ENCODE results near the gene ATXN2L. TPM values are rescaled to one million over a fixed set of nuclear protein-coding genes. Genes with fewer than 3 reads are reported as not detected.

ATXN2L gene
- polyA plus RNA-seq, 1 of the 3 experiments (the other 2 are of a cell fraction), result 39.2 TPM

Small RNA genes within 50 kb of the gene (small RNA-seq; reads per million reads assigned to genes)
- gene RF00416, result 0 reads per million in 7 experiments

Other genes with a start within 250 kb of the ATXN2L start
- 0.07 TPM in 1 of 2 replicates, not detected in the other for gene SULT1A2, start 225.9 kb upstream of the ATXN2L start, polyA plus RNA-seq (2012; rRNA removed)
- gene SULT1A1, start 213.0 kb upstream of the ATXN2L start, polyA plus RNA-seq (2012; rRNA removed), result 0.13 and 0.21 TPM in 2 replicates
- gene NPIPB8, start 184.9 kb upstream of the ATXN2L start, polyA plus RNA-seq (2012; rRNA removed), result 0.24 TPM in 1 of 2 replicates, not detected in the other
- gene EIF3C, start 111.5 kb upstream of the ATXN2L start, polyA plus RNA-seq (2012; rRNA removed), result 399 and 488 TPM in 2 replicates
- 0.74 and 0.84 TPM in 2 replicates for gene NPIPB9, start 71.2 kb upstream of the ATXN2L start, polyA plus RNA-seq (2012; rRNA removed)
- gene TUFM, start 23.3 kb downstream of the ATXN2L start, polyA plus RNA-seq (2012; rRNA removed), result 300 and 358 TPM in 2 replicates
- gene SH2B1, start 40.8 kb downstream of the ATXN2L start, polyA plus RNA-seq (2012; rRNA removed), result 59.8 and 71.1 TPM in 2 replicates
- gene ATP2A1, start 55.5 kb downstream of the ATXN2L start, polyA plus RNA-seq (2012; rRNA removed), result 3.0 and 3.3 TPM in 2 replicates
- 35.6 and 46.1 TPM in 2 replicates for gene RABEP2, start 102.2 kb downstream of the ATXN2L start, polyA plus RNA-seq (2012; rRNA removed)
- not detected in 2 replicates for gene CD19, start 109.0 kb downstream of the ATXN2L start, polyA plus RNA-seq (2012; rRNA removed)
- gene NFATC2IP, start 127.9 kb downstream of the ATXN2L start, polyA plus RNA-seq (2012; rRNA removed), result 41.9 and 56.1 TPM in 2 replicates
- gene SPNS1, start 151.8 kb downstream of the ATXN2L start, polyA plus RNA-seq (2012; rRNA removed), result 24.8 and 41.1 TPM in 2 replicates
- 8.0 and 8.6 TPM in 2 replicates for gene LAT, start 162.1 kb downstream of the ATXN2L start, polyA plus RNA-seq (2012; rRNA removed)